Activated naive CD4-positive, alpha-beta T cell treated with anti-CD3 and anti-CD28 coated beads, Interleukin-2, amount 50 U/mL, for 72 hours (primary cell): ENCODE measurements around the gene ADGRV1. TPM values are rescaled to one million over a fixed set of nuclear protein-coding genes. Genes with fewer than 3 reads are reported as not detected.

ENCODE experiments used
- ATAC-seq, 2 donors: fragments of 150-1000 bp; cut with Tn5 transposase; 2 replicates each; pipeline ENCODE4 v1.10.0; 2021; ENCODE audit warnings: mild to moderate bottlenecking in 2 of 2, moderate library complexity in 2 of 2
- DNase-seq, 2 donors: peaks; one replicate each; pipeline ENCODE4 v3.0.0; 2021 to 2022; ENCODE audit warnings: low spot score in 2 of 2
- H3K27ac Mint-ChIP-seq, 2 donors: one replicate each; pipeline ENCODE4 v1.8.0; 2022; ENCODE audit warnings: mild to moderate bottlenecking in 2 of 2, mixed read lengths in 2 of 2
- H3K36me3 Mint-ChIP-seq, 2 donors: one replicate each; pipeline ENCODE4 v1.8.0; 2022; ENCODE audit warnings: mixed read lengths in 2 of 2
- H3K9me3 Mint-ChIP-seq, 2 donors: one replicate each; pipeline ENCODE4 v1.8.0; 2022; ENCODE audit warnings: mixed read lengths in 2 of 2
- total RNA-seq, 2 donors: library from RNA; stranded (reverse); gene quantifications; one replicate each; pipeline ENCODE4 v1.2.3, GENCODE V29; 2022

The ADGRV1 gene
- total RNA-seq, 2 donors from 2014 or later, result 0.16 TPM; not detected in 1

DNA sequence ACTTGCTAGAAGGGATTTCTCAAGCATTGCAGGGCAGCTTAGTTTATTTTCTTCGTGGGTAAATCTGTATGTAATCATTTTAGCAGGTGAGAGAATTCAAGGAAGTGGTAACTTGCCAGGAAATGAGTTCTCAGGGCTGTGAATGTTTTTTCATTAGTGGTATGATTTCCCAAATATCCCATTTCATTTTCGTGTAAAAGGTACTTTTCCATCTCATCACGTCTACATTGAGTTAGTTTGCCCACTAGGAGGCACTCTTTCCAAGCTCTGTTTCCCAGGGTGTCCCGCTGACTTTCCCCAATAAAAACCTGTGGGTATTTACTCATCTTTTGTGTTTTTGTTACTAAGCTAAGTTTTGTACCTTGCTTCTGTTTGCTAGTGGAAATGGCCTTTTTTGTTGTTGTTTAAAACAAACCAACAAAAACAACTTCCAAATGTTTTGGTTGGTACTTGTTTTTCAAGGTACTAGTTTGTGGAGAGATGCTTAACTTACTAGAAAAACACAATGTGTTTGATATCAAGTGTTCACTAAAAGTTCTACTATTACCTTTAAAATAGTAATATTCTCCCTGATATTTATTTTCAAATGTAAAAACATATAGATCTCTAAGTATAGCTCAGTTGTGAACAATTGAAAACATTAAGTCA lies 373.6 kb downstream of the ADGRV1 start:
- no peaks in the 10 kb centered on the region for H3K36me3 Mint-ChIP-seq
- no peaks in the 10 kb centered on the region for H3K9me3 Mint-ChIP-seq
- ATAC-seq (peak; percentile 44 to 51), DNase-seq (peak in 1 of 2 donors; percentile 31)
- H3K27ac Mint-ChIP-seq, result no peak overlapping the region

DNA sequence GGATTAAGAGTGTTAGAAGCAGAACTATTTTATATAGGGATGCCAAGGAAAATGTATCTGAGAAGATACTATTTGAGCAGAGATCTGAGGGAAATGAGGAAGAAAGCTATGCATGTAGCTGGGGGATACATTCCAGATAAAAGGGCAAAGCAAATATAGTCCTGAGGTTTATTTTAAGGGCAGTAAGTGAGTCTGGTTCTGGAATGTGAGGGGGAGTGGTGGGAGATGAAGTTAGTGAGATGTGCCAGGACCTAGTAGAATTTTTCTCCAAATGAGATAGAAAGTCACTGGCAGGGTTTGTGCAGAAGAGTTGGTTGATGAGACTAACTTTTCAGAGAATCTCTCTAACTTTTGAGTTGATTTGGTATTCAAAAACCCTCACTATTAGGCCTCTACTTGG lies 374.7 kb downstream of the ADGRV1 start:
- H3K9me3 Mint-ChIP-seq, result no peaks in the 10 kb centered on the region
- no peak for ATAC-seq
- no peak for DNase-seq
- no peaks in the 10 kb centered on the region for H3K36me3 Mint-ChIP-seq
- no peak overlapping the region for H3K27ac Mint-ChIP-seq

DNA sequence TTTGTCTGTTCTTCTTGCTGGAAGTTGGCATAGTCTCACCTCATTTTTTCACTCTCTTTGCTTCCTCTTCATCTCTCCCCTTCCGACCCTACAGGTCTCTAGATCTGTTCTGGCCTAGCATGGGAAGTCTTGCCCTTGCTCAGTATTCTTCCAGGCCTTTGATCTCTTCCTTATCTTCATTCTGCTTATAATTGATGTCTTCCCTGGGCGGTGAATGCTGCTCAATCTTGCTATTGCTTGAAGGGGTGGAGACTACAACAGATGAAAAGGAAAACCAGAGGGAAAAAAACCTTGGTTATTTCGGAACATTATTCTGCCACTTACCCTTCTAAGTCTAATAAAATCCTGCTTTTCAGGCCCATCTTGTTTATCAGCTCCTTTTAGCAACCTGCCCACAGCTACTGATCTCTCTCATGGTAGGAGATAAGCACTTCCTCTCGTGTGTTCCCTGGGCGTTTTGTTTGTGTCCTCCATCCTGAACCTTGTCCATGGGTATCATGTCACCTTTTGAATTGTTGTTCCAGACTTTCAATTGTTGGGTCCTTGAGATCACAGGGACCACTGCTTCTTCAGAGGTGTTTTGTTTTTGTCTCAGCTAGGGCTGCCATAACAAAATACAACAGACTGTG lies 375.6 kb downstream of the ADGRV1 start:
- H3K36me3 Mint-ChIP-seq, result no peaks in the 10 kb centered on the region
- H3K27ac Mint-ChIP-seq, result no peak overlapping the region
- ATAC-seq, result no peak
- H3K9me3 Mint-ChIP-seq, result no peaks in the 10 kb centered on the region
- DNase-seq, result no peak

DNA sequence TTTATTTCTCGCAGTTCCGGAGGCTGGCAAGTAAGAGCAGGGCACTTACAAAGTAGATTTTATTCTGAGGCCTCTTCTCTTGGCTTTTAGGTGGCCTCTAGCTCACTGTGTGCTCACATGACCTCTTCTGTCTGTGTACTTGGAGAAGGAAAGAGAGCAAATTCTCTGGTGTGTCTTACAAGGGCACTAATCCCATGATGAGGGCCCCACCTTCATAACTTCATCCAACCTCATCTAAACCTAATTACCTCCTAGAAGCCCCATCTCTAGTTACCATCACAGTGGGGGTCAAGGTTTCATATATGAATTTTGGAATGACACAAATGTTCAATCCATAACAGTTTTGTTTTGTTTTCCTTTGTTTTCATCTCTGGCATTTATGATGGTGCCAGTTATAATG lies 376.1 kb downstream of the ADGRV1 start:
- DNase-seq (no peak), ATAC-seq (no peak)
- no peak overlapping the region for H3K27ac Mint-ChIP-seq
- no peaks in the 10 kb centered on the region for H3K9me3 Mint-ChIP-seq
- no peaks in the 10 kb centered on the region for H3K36me3 Mint-ChIP-seq

DNA sequence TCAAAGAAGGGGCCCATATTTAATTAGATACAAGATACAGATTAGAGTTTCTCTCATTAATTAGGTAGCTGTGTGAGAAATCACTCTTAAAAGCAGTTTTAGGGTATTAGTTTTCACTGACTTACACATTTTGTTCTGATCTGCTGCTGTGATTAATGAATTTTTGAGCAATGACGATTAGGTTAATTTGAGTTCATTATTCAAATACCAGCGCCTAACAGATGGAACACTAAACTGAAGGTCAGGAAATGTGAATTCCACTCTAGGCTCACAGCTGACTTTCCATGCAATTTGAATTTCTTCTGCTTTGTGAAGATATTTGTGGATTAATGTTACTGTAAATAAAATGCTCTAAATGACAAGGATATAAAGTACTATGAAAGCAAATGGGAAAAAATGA lies 380.6 kb downstream of the ADGRV1 start:
- Mint-ChIP-seq H3K36me3 (no peaks in the 10 kb centered on the region), H3K9me3 (no peaks in the 10 kb centered on the region), H3K27ac (no peak overlapping the region)
- ATAC-seq (no peak), DNase-seq (no peak)

DNA sequence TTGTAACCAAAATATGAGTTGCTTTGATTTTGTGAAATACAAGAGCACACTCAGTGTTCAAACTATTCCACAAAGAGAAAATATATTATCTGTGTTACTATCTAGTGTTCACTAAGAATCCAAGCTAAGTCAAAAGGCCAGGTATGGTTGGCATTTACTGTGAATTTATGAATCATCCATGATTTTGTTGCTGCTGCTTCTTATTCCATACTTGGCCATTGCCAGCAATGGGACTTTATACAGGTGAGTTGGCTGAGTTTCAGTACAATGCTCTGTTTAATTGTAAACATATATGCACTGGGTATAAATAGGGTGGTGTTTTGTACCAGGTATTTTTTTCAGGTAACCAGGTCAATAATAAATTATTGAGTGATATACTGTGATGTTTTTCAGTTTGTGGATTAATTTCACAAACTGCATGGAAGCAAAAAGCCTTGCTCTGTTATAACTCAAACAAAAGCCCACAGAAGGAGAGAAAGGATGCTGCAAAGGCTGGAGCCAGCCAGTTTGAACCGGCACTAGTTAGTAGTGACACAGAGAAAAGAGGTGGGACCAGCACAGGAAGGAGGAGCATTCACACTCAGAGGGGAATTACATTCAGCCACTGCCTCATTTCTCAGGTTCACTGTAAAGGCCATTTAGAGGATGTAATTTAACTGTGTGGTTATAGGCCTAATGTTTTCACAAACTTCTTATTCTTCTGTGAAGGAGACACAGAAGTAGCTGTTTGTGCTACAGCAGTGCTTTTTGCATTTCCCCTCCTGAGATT lies 381.8 kb downstream of the ADGRV1 start:
- Mint-ChIP-seq H3K36me3 (no peaks in the 10 kb centered on the region), H3K9me3 (no peaks in the 10 kb centered on the region), H3K27ac (peak overlapping the region in 1 of 2 donors; percentile 73)
- DNase-seq (peak; percentile 23 to 55), ATAC-seq (peak; percentile 99 to 100)

DNA sequence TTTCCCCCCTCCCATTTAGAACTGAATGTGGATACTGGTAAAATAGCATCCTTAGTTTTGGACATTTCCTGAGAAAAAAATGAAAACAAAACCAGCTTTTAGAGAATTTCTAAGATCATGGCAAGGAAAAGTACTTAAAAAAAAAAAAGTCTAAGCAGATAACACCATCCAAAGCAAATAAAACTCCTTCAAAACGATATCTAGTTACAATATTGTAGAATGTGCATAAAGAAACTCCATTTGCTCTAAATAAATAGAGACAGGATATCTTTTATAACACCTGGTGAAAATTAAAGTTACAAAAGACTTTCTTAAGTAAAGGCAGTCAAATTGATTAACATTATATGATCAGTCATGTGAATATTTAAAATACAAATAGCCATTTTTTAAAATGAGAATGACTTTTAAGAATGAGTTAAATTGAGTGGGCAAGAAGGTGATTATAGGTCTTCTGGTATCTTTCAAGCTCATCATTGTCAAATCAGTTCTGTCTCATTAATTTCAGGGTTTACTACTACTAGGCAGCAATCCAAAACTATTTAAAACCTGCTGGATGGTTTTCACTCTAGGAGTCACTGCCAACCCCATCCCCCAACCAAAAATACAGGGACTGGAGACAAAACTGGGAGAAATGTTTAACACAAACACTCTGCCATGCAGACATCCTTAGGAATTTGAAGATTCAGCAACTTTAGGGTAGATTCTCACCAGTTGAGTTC lies 382.6 kb downstream of the ADGRV1 start:
- Mint-ChIP-seq H3K27ac (peak overlapping the region in 1 of 2 donors; percentile 73), H3K9me3 (no peaks in the 10 kb centered on the region), H3K36me3 (no peaks in the 10 kb centered on the region)
- DNase-seq, result no peak
- ATAC-seq, result no peak

DNA sequence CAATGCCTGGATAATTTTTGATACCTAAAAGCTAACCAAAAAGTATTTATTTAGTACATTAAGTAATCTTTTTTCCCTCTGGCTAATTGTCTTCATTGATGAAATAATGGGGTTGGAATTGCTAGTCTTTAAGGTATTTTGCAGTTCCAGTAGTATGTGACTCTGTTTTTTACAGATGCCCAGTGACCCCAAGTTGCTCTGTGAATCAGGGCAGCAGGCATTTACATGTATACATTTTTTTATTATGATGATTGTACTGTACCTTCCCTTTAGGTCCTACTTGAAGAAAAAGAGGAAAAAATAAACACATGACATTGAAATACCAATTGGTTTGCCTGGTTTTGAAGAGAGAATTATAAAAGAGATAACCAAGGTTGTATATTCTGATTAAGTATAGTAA lies 385.5 kb downstream of the ADGRV1 start:
- H3K9me3 Mint-ChIP-seq, result no peaks in the 10 kb centered on the region
- DNase-seq (no peak), ATAC-seq (no peak)
- no peaks in the 10 kb centered on the region for H3K36me3 Mint-ChIP-seq
- no peak overlapping the region for H3K27ac Mint-ChIP-seq

DNA sequence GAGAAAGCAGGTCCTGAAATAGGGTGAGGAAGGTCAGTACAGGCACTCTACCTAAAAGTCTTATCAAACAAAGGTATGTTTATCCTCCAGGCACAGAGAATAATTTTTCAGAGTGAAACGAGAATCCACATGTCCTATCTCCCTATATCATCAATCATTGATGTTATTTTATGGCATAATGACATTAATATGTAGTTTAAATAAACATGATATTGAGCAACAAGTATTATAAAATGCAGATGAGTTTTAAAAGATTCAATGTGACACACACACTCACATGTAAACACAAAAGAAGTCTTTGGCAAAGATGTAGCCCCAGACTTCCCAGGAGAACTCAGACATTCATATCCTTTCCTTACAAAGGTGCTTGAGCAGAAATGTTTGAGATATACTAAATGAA lies 389.1 kb downstream of the ADGRV1 start:
- no peak for ATAC-seq
- H3K27ac Mint-ChIP-seq, result no peak overlapping the region
- H3K36me3 Mint-ChIP-seq, result no peaks in the 10 kb centered on the region
- H3K9me3 Mint-ChIP-seq, result no peaks in the 10 kb centered on the region
- DNase-seq, result no peak

DNA sequence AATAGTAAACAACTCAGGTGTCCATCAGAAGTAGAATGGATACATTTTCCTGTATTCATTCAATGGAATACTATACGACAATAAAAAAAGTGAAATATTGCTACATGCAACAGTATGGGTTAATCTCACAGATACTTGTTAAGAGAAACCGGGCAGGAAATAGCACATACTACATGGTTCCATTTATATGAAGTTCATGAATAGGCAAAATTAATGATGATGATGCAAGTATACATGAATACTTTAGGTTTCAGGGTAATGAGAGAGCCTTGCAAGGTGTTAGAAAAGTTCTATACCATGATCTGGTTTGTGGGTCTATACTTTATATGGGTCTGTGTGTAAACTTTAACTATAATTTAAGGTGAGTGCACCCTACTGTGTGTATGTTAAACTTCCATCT lies 390.4 kb downstream of the ADGRV1 start:
- DNase-seq, result no peak
- ATAC-seq, result no peak
- Mint-ChIP-seq H3K9me3 (no peaks in the 10 kb centered on the region), H3K27ac (no peak overlapping the region), H3K36me3 (no peaks in the 10 kb centered on the region)

DNA sequence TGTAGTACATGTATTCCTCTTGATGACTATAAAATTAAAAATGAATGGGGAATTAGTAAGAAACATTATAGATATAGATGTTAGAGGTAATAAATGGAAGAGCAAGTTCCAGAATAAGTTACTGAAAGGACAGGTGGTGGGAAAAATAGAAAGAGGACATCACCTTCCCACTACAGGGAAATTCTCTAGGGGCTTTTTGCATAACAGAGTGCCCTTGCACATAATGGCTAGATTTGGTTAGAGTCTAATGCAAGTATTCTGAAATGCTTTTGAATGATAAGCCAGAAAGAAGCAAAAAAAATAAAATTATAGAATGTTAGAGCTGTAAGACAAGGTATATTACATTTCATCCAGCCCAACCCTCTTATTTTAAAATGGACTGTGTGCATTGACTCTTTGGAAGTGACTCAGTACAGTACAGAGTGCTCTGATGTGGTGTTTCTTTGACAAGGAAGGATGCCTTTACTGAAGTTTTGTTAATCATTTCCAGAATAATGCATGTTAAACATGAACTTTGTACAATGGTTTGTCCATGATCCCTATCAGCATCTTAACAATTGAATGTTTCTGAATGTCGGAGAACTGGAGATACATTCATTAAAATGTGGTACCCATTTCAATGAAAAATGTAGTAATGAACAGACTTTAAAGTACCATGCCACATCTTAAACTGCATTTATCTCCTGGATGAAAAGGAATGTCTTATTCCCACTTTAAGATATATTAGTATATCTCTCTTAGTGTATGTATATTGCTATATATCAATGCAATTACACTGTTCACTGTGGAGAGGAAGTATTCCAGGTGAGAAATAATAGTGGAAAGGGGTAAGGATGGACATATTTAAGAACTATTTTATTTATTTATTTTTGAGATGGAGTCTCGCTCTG lies 391.1 kb downstream of the ADGRV1 start:
- no peak for DNase-seq
- no peak for ATAC-seq
- Mint-ChIP-seq H3K27ac (no peak overlapping the region), H3K36me3 (no peaks in the 10 kb centered on the region), H3K9me3 (no peaks in the 10 kb centered on the region)

DNA sequence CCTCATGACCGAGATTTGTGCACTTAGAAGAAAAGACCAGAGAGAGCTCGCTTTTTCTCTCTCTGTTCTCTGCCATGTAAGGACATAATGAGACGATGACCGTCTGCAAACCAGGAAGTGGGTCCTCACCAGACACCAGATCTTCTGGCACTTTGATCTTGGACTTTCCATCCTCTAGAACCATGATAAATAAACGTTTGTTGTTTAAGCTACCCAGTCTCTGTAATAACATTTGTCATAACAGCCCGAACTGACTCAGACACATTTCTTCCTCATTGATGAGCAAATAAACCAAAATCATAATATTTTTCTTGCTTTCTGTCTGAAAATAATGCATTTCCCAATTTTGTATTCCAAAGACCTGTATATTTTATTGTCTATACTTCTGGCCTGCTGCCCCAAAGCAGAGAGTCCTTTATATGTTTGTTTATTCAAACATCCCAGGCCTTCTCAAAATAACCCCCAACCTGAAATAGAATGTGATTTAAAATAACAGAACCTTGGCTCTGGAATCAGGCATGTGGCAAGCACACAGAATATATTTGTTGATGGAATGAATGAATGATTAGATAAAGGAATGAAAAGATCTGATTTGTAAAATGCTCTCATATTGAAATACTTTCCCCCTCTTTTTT lies 396.5 kb downstream of the ADGRV1 start:
- no peak for ATAC-seq
- Mint-ChIP-seq H3K27ac (no peak overlapping the region), H3K36me3 (no peaks in the 10 kb centered on the region), H3K9me3 (no peaks in the 10 kb centered on the region)
- DNase-seq, result no peak

DNA sequence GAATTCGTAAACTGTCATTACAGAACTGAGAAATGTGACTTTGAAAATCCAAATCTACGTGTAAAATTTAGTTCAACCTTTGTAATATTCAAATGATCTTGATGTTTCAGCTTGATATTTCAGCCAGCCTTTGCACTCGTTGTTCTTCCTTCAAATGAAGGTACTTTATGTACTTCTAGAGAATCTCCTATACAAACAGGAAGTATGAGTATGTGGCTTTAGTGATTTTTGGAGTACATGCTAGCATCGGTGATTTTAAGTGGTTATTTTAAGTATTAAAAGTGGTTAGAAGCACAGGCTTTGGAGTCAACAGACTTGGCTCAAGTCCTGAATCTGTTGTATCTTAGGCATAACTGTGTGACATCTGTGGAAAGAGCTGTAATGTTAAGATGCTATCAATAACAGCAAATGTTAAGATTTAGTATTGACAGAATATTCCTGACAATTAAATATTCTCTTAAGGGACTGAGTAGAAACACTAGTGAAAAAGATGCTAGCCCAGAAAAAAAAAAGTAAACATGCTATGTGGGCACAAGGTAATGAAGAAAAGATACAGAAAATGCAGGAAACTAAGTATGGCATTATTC lies 398.0 kb downstream of the ADGRV1 start:
- ATAC-seq (no peak), DNase-seq (no peak)
- no peak overlapping the region for H3K27ac Mint-ChIP-seq
- no peaks in the 10 kb centered on the region for H3K9me3 Mint-ChIP-seq
- H3K36me3 Mint-ChIP-seq, result no peaks in the 10 kb centered on the region

DNA sequence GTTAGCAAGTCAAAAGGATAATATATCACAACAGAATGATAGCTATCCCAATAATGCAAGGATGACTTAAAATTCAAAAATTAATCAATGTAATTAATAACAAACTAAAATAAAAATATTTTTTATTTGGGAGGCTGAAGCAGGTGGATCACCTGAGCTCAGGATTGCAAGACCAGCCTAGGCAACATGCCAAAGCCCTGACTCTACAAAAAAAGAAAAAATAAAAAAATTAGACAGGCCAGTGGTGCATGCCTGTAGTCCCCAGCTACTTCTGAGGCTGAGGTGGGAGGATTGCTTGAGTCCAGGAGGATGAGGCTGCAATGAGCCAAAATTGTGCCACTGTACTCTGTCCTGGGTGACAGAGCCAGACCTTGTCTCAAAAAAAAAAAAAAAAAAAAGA lies 399.3 kb downstream of the ADGRV1 start:
- Mint-ChIP-seq H3K9me3 (no peaks in the 10 kb centered on the region), H3K27ac (no peak overlapping the region), H3K36me3 (no peaks in the 10 kb centered on the region)
- no peak for DNase-seq
- ATAC-seq, result no peak

DNA sequence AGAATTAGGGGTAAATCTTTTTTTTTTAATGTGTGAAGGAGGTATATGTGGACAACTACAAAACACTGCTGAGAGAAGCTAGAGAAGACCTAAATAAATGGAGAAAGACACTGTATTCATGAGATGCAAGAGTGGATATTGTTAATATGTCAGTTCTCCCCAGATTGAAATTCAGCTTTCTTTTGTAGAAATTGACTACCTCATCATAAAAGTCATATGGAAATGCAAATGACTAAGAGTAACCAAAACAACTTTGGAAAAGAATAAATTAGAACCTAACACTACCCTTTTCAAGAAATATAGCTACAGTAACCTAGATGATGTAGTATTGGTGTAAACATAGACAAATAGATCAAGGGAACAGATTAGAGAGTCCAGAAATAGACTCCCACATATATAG lies 400.7 kb downstream of the ADGRV1 start:
- H3K36me3 Mint-ChIP-seq, result no peaks in the 10 kb centered on the region
- H3K9me3 Mint-ChIP-seq, result no peaks in the 10 kb centered on the region
- ATAC-seq (no peak), DNase-seq (no peak)
- no peak overlapping the region for H3K27ac Mint-ChIP-seq

DNA sequence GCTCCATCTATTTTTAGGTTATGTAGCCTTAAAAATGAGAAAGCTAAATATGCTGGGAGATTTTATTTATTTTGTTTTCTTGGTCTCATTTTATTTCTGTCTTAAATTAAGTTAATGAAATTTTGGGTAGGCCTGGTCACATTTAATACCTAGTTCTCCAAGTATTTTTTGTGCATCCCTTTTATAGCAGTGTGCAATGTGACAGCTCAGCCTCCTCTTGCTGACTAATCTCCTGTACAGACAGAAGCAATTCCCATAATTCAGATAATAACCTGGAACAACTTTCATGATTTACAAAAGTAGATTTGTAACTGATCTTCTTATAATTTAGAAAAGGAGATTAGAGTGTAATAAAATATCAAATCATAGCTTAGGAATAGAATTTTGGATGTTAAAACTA lies 403.9 kb downstream of the ADGRV1 start:
- no peak for ATAC-seq
- Mint-ChIP-seq H3K36me3 (no peaks in the 10 kb centered on the region), H3K27ac (no peak overlapping the region), H3K9me3 (no peaks in the 10 kb centered on the region)
- DNase-seq, result no peak
